ENCODE results near the gene DCP1A.
"Not testable (repeated sequence)": the region's sequence is repeated elsewhere in the genome, so short reads cannot be mapped to it uniquely, and the experiment has no call there.

Gene DCP1A

DNA sequence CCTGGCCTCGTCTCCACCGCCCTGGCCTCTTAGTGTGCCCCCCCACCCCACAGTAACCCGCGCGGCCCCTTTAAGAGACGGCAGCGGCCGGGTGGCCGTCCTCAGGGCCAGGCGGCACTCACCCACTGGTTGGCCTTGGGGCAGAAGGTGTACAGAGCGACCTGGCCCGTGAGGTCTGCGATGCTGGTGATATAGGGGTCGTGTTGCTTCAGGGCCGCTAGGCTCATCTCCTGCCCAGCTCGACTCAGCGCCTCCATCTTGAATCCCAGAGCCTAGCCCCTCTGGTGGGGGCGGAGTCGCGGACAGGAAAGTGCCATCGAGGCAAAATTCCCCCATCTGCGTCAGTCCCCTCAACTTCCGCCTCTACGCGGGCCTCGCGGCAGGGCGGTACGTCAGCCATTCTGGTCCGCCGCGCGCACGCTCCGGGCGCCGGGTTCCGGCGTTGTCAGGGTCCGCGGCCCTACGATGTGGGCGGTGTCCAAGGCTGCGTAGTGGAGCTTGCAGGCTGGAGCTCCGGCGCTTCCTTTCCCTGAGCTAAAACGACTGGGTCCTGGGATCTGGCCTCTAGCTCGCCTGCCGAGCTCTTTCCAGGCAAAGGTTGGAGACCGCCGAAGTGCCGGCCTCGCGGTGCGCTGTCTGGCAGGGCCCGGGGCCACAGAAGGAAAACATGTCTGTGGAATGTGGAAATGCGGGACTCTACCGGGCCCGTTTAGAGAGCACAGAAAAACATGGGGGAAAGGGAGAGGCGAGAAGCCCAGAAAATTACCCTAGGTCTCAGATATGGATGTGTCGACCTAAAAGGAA lies at the start of gene DCP1A:
DCP1A (minus strand) TSS at position 283 of the 804 bp plus-strand sequence; CDS start at position 257, 26 bp downstream.
- DNase-seq = peak; percentile 93 to 95

DNA sequence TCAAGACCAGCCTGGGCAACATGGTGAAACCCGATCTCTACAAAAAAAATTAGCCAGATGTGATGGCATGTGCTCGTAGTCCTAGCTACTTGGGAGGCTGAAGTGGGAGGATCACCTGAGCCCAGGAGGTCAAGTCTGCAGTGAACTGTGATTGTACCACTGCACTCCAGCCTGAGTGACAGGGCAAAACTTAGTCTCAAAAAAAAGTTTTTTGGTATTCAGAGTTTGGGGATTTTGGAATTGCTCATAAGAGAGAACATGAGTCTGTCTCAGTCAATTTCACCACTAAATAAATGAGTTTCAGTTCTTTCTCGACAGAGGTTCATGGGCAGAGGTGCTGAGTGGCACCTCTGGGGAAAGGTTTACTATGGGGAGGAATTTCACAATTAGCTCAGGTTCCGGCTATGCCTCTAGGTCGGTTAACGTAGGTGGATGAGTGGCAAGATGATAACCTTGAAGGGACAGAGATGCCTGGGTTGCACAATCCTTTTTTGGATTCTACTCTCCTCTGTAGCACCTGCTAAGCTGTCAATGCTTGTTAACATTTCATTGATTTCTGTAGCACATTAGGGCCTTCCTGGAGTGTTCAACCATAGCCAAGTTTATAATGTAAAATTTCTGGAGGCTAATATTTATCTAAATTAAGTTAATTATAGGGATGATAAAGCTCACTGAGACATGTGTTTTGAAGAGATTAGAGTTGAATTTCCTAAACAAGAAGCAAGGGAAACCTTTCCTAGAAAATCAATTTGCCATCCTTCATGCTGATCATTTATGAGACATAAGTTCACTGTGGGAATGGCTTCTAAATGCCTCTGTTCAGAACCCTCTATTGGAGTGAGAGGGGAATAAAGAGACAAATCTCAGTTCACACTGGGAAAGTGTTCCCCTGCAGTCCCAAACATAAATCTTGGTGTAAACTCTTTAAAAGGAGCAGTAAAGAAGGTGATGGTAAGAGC lies 37.4 kb upstream of the DCP1A start:
- no peak for DNase-seq

DNA sequence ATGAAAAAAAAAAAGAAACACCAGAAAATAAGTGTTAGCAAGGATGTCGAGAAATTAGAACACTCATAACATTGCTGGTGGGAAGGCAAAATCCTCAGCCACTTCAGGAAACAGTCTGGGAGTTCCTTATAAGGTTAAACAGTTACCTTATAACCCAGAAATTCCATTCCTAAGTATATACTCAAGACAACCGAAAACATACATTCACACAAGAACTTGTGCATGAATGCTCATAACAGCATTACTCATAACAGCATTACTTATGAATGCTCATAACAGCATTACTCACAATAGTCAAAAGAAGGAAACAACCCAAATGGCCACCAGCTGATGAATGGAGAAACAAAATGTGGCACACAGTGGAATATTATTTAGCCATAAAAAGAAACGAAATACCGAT lies 34.8 kb upstream of the DCP1A start:
- DNase-seq = no peak

DNA sequence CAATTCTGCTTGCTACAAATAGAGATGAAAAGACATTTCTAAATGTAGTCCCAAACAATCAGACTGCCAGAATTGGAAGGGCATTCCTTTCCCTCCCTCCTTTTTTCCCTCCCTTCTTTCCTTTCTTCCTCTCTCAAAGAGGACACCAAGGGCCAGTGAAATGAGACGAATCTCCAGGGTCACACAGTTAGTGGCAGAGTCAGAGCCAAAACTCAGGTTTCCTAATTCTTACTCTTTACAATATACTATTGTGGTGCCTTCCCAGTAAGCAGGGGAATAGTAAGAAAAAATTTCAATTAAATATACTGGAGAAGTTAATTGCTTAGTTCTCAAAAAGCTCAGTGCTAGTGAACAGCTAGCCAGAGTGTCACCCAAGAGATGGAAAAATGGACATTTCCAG lies 33.0 kb upstream of the DCP1A start:
- no peak for DNase-seq

DNA sequence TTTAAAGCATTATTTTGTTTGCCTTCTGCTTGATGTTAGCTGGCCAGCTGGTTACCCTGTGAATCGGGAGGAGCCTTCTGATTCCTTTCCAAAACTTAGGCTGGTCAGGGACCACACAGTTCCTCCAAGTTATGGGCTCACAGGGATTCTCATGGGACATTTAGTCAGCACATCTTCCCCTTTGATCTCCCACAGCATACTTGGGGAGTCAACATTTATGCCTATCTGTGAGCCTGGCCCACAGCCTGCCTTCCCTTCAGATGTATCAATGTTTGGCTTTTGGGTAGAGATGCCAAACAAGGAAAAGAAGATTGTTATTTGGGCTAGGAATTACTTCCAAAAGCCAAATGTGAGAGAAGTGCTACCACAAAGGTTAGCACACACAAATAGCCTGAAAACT lies 32.6 kb upstream of the DCP1A start:
- no peak for DNase-seq

DNA sequence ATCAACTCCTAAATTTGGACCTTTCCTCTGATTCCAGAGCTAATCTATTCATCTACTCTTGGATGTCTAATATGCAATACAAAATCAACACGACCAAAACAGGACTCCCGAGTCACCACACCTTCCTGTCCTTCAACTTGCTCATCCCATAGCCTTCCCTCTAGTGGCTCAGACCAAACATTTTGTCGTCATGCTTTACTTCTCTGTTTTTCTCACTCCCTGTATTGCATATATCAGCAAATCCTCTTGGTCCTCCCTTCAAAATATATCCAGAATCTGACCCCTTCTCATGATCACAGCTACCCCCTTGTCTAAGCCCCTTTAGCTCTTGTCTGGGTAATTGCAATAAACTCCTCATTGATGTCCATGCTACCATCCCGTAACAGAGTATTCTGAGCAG lies 30.5 kb upstream of the DCP1A start:
- DNase-seq = no peak

DNA sequence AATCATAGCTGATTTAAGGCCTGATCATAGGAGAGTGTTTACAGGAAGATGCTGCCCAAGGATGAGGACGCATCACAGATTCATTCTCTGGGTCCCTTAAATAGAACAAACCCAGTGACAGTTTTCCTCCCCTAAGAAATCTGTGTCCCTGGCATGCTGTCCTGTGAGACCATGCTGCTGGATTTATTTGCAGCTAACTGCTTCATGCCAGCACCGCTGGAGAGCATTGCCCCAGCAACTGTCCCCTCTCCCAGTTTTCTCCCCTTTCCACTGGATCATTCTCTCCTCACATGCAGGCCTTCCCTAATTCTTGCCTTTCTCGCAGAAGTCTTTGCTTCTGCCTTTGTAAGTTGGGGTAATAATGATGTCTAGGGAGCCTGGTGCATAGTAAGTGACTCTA lies 29.3 kb upstream of the DCP1A start:
- DNase-seq = no peak

DNA sequence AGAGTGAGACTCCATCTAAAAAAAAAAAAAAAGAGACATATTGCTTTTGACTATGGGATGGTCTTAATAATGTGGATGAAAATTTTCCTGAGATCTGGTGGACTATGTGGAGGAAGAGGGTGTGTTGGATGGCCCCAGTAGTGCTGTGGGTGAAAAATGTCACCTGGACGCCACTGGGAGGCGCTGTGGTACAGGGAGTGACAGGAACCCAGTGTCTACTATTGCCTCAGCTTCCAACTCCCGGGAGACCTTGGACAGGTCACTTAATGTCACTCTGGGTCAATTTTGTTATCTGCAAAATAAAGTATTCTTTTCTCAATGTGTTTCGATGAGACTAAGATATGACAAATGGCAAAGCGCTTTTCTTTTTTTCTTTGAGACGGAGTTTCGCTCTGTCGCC lies 27.7 kb upstream of the DCP1A start:
- peak; percentile 55 to 61 for DNase-seq

DNA sequence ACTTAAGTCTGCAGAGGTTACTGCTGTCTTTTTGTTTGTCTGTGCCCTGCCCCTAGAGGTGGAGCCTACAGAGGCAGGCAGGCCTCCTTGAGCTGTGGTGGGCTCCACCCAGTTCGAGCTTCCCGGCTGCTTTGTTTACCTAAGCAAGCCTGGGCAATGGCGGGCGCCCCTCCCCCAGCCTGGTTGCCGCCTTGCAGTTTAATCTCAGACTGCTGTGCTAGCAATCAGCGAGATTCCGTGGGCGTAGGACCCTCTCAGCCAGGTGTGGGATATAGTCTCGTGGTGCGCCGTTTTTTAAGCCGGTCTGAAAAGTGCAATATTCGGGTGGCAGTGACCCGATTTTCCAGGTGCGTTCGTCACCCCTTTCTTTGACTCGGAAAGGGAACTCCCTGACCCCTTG lies 23.4 kb upstream of the DCP1A start:
- DNase-seq = not testable (repeated sequence)

DNA sequence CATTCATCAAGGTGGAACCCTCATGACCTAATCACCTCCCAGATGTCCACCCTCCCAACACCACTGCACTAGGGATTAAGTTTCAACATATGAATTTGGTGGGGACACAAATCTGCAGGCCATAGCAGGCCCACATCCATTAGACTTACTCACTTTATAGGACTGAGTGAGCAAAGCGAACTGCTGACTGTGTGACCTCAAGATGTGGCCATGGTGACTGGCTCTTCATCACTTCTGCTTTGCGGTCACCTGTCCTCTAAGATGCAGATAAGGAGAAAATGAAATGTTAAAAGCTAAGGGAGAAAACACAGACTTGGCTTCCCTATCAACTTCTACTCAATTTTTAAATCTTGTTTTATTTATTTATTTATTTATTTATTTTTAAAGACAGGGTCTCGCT lies 14.5 kb upstream of the DCP1A start:
- DNase-seq = no peak

DNA sequence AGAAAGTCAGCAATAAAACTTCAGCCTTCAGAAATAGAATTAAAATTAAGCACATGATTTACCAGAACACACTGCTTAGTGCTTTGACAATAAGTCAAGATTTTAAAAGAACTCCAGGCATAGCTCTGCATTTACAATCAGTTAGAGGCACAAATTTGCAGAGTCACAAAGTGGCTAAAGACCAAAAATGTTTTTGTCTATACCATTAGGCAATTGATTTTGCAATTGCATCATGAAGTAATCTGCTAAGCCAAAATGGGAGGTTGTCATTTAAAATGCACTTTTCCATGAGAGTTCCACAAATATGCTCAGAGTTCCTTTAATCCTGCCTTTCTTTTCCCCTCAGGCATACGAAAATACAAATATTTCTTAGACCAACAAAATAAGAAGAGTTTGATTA lies 10.1 kb upstream of the DCP1A start:
- DNase-seq = no peak

DNA sequence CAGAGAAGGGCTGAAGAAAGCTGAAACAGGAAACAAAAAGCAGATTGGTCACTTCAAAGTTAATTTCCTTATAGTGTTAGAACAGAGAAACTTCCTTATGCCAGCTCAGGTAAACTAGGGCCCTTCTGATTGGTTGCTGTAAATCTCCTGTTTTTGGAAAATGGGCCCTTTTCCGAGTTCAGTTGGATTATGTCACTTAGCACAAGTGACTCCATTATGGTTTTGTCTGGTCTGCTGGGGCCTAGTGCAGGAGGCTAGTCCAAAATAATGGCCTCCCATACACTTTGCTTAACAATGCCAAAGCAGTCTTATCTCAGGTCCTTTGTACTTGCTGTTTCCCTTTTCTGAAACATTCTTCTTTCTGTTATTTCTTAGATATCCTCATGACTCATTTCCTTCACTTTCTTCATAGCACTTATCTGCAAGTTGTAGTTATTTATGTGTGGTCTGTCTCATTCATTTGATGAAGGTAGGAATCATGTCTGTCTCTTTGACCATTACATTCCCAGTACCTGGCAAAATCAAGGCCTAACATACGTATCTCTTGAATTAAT lies 7.7 kb upstream of the DCP1A start:
- DNase-seq = no peak

DNA sequence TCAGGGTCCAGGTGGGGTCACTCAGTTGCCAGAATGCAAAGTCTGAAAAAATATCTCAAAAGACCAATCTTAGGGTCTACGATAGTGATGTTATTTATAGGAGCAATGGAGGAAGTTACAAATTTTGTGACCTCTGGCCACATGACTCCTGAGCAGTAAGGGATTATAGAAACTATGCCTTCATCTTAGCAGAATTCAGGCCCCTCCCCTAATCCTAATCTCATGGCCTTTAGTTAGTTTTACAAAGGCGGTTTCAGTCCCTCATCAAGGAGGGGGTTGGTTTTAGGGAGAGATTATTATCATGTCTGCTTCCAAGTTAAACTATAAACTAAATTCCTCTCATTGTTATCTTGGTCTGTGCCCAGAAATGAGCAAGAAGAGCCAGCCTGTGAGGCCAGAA lies 5.9 kb upstream of the DCP1A start:
- no peak for DNase-seq

DNA sequence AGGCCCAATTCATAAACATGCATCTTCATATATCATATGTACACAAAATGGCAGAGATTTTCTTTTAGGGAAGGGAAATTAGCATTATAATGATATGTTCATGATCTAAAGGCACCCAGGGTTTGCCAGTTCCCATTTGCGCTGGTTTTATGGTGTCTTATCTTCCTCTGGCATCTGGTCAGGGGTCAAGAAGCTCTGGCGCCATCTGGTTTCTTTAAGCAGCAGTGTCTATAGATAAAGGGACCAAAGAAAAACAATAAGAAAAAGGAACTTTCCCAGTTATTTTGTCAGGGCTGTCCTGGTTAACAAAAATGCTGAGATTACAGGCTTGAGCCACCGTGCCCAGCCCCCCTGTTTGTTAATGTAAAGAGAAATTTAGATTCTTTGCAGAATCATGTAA lies 3.3 kb upstream of the DCP1A start:
- peak in 1 of 2 experiments; percentile 19 for DNase-seq

DNA sequence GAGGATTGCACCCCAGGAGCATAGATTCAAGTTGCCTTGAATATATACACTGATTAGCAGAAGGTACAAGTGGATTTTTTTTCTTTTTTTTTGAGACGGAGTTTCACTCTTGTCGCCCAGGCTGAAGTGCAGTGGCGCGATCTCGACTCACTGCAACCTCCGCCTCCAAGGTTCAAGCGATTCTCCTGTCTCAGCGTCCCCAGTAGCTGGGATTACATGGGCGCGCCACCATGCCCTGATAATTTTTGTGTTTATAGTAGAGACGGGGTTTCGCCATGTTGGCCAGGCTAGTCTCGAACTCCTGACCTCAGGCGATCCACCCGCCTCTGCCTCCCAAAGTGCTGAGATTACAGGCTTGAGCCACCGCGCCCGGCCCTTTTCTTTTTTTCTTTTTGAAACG lies 775 bp upstream of the DCP1A start:
- DNase-seq = not testable (repeated sequence)

DNA sequence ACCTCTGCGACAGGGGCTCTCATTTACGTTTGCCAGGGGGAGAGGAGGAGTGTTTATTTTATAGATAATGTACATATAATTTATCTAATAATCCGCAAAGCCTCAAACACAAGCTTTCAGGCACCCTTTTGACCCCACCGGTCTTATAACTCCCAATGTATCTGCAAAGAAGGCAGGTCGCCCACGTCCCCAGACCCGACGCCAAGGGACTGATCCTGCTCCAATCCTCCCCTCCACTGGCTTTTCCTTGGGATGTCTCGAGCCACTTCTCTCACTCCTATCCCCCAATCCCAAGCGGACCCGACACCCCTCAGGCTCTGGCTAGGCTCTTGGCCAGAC lies 452 bp downstream of the DCP1A start:
- peak in 1 of 2 experiments; percentile 6 for DNase-seq

DNA sequence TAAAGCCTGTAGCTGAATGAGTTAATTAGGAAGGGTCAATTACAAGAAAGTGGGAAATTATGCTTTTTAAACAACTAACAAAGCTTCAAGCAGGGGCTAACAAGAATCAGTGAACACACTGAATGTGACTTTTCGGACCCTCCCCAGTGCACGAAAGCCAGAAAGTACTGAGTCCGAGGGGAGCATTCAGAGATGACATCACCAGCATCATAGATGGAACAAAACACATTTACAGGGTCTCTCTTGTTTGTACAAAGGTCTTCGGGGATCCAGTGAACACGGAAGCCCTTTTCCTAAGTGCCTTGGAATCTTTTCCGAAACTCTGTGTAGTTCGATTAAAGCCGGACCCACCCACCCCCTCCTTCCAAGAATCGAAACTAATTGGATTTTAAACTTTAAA lies 829 bp downstream of the DCP1A start:
- no peak for DNase-seq

DNA sequence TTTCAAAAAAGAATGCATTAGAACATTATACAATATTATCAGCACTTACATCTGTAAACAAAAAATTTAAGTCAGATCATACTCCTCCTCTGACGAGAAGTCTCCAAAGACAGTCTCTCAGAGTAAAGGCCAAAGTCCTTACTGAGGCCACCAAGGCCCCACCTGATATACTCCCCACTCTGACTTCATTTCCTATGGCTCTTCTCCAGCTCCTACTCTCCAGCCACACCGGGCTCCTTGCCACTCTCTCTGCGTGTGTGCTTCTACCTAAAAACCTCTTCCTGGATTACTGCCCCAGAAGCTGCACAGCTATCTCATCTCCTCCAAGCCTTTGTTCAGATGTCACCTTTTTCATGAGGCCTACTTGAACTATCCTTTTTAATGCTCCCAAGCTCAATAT lies 5.0 kb downstream of the DCP1A start:
- DNase-seq = no peak

DNA sequence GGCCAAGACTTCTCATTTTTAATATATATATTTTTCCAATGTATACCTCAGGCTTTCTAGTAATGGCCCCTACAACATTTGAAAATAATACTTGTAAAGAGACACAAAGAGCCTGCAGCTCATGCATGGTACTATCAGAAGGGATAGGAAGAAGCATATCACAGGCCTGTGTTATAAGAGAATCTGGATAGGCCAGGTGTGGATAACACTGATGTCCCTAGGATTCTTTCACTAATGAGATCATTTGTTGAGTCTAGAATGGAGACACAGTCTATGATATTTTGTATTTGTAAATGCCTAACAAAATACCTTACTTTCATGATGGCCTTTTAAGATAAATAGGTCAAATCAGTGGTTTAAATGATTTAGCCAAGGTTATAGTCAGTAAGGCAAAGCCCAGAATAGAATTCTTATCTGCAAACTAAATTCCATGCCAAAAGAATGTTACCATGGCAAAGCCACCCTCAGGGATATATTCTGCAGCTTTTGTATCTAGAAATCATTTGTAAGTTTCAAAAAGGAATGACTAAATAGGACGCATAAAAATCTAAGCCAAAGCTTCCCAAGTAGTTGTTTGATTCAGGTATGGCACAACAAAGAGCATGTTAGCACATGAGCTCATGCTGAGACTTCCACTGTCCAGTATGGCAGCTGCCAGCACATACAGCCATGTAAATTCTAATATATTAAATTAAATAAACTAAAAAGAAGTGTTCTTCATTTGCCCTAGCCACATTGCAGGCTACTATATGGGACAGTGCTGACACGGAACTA lies 10.0 kb downstream of the DCP1A start:
- DNase-seq = no peak

DNA sequence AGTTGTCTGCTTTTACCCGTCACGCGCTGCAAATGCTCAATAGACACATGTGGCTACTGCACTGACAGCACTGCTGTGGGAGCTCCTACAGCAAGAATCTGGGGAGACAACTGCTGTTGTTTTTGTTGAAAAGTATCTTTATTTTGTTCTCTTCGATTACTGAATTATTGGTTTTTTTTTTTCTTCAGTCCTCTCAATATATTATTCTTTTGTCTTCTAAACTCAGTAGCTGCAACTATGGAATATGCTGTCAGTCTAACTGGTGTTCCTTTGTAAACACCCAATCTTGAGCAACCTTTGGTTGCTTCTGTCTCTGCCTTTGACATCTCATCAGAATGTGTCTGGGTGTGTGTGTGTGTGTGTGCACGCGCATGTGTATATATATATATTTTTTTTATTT lies 12.6 kb downstream of the DCP1A start:
- DNase-seq = no peak

DNA sequence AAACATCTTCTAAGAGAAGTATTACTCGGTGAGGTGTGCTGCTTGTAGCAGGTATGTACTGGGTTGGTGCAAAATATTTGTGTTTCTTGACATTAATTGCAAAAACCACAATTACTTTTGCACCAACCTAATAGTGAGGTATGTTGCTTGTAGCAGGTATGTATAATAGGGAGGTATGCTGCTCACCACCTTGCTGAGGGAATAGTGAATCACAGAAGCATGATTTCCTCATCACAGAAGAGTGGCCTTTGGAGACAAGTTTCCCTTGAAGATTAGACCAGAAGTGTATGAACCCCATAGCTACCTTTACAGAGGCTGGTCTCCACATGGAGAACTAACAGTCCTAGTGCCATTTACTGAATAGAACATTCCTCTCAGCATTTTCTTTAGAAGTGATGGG lies 15.5 kb downstream of the DCP1A start:
- DNase-seq = no peak

DNA sequence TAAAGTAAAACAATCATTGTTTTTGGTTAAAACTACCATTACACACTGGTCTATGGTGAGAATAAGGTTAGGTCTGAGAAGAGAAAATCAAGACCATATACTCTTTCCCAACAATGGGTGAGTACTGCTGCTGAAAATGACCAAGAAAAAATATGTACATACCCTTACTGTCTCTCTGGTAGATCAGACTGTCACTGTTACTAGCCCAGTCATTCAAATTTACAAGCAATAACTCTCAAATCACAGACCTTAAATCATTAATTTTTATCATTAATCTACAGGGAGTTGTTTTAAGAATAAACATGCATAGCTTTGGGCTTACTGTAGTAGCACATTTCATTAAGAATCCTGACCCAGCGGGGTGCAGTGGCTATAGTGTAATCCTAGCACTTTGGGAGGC lies 17.4 kb downstream of the DCP1A start:
- DNase-seq = no peak

DNA sequence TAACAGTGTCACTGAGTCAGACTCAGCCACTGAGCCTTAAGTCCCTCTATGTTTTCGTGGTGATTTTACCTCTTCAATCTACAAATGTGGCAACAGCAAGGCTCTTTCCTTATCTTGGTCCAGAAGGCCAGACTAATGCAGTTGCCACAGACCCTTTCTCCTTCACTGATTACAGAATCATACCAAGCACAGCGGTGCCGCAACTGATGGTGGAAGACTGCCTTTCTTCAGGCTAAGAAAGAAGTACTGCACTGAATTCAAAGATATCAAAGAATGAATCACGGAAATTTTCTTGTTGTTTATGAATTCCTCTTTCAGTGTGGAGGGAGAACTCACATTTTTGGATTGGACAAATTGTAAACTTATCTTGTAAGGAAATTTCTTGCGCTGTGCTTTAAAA lies 18.6 kb downstream of the DCP1A start:
- DNase-seq = no peak

Measured in SHP77 (cell line).